ENCODE data around the gene PPM1N.
A peak's percentile ranks its signal among the peaks of the same experiment; 100 is the strongest.

Gene PPM1N

DNA sequence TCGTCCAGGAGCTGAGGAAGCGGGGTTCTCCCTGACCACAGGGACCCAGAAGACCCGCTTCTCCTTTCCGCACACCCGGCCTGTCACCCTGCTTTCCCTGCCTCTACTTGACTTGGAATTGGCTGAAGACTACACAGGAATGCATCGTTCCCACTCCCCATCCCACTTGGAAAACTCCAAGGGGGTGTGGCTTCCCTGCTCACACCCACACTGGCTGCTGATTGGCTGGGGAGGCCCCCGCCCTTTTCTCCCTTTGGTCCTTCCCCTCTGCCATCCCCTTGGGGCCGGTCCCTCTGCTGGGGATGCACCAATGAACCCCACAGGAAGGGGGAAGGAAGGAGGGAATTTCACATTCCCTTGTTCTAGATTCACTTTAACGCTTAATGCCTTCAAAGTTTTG, 27.9 kb downstream of the PPM1N start:
- peak in 46 of 56 donors; percentile 4 to 78 (median 53) for DNase-seq

DNA sequence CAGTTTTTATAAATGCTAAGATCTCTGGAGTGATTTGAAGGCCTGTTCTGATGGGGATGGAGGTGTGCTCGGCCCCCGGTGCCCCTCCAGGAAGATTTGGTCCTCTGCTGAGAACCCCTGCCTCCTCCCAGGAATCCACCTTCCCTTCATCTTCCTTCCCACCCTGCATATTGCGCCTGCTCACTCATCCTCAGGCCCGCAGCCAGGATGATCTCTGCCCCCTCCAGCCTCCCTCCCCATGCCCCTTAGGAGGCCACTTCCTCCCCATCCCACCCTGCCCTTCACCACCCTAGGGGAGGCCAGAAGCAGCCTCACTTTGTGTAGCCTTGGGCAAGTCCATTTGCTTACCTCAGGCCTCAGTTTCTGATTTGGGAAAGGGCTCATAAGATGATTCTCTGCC, 28.7 kb downstream of the PPM1N start:
- no peak for DNase-seq

DNA sequence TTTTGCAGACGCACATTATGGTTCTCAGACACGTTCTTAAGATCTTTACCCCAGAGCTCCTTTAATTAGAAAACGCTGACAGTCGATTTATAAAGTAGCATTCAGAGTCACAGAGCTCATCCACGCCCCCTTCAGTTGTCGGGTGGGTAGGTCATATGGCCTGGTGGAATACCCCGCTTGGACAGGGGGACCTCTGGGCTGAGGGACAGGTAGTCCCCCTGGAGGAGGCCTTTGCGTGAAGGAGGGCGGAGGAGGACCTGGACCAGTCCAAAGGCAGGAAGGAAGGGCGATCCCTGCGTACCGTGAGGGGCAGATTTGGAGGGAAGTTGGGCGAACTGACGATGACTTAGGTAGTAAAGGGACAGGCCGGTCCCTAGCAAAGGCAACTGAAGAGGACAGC, 29.5 kb downstream of the PPM1N start:
- DNase-seq: no peak

DNA sequence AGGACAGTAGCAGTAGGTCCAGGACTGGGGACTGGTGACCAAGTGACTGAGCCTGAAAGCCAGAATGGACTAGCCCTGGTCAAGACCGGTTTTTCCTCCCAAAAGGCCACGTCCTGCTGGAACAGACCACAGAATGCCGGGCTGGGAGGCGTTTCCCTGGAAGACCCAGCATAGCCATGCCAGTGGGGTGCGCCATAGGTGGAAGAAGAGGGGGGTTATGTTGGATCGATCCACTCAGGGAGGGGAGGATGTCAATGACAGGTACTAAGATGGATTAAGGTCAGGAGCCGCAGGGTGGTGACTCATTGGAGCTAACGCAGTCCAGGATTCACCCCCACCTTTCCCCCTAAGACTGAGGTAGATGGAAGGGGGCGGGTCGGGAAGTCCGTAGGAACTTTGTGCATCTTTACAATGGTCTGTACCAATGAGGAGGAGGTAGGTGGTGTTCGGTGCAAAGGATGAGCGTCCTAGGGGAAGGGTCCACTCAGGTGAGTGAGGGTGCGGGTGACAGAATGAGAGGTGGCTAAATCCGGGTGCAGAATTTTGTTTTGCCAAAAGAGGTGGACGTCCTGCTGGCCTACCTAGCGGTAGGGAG, 30.0 kb downstream of the PPM1N start:
- peak in 7 of 56 donors; percentile 3 to 58 (median 28) for DNase-seq

DNA sequence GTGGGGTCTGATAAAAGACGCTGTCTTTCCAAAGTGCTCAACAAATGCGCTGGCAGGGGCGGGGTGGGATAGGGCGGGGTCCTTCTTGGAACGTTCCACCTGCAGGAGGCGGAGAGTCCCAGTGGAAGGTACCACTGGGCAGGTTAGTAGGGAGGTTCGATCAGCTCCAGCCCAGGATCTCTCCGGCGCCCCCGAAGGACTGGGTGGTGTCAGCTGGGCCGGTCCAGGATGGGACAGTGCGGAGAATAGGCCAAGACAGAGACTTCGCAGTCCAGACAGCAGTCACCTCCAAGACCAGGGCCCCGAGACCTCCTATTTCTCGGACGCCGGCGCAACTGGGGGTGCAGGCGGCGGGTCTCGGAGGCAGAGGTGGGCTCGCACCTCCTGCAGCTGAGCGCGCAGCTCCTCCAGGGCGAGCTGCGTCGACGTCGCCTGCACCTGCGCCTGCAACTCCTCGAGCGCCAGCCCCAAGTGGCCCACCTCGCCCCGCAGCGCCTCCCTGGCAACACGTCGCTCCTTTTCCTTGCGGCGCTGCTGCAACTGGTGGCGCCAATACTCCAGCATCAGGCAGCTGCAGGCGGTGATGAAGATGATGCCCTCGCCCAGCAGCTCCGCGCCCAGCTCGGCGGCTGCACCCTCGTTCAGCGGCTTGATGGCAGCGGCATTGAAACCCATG, 30.6 kb downstream of the PPM1N start:
- peak in 41 of 56 donors; percentile 15 to 76 (median 45) for DNase-seq

DNA sequence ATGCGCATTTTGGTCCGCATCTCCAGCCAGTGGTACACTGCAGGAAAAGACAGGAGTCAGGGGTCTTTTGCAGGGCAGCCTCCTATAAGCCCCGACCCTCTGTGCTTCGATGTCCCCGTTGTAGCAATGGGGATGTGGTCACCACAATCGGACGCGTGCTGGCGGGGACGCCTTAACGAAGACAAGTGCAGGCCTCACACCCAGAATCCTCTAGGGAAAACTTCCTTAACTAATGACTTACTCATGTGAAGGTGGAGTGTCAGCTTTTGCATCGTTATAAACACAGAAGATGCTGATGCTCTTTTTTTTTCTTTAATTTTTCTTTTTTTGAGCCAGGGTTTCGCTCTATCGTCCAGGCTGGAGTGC, 31.2 kb downstream of the PPM1N start:
- DNase-seq: no peak

DNA sequence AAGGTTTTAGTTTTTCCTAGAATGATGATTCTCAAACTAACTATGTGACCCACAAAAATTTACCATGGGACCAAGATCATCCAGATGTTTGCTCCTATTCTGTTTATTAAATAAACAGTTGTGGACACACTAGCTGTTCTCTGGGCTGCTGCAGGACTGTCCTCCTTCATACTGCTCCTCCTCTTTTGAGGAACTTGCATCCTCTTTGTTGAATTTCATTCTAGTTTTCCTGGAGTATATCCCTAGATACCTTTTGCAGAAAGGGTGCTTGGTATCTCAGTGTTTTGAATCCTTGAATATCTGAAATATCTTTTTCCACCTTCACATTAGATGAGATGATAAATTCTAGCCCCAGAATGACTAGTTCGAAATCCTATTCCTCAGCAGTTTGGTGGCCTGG, 33.1 kb downstream of the PPM1N start:
- DNase-seq: no peak

DNA sequence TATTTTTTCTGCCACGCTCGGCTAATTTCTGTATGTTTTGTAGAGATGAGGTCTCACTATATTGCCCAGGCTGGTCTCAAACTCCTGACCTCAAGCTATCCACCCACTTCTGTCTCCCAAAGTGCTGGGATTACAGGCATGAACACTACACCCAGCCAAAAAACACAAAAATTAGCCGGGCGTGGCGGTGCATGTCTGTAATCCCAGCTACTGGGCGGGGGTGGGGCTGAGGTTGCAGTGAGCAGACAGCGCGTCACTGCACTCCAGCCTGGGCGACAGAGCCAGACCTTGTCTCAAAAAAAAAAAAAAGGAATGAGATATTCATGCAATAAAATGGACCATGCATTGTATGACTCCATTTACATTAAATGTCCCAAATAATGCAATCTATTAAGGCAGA, 41.2 kb downstream of the PPM1N start:
- no peak for DNase-seq

DNA sequence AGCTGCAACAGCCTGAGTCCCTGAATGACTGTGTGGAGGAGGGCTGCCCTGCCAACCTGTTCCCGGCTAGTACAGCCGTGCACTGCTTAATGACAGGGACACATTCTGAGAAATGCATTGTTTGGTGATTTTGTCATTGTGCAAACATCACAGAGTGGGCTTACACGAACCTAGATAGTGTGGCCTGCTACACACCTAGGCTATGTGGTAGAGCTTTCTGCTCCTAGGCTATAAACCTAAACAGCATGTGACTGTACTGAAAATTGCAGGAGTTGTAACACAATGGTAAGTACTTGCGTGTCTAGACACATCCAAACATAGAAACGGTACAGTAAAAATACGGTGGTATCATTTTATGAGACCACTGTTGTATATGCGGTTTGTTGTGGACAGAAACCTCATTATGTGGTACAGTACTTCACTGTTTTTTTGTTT, 44.0 kb downstream of the PPM1N start:
- DNase-seq: no peak

DNA sequence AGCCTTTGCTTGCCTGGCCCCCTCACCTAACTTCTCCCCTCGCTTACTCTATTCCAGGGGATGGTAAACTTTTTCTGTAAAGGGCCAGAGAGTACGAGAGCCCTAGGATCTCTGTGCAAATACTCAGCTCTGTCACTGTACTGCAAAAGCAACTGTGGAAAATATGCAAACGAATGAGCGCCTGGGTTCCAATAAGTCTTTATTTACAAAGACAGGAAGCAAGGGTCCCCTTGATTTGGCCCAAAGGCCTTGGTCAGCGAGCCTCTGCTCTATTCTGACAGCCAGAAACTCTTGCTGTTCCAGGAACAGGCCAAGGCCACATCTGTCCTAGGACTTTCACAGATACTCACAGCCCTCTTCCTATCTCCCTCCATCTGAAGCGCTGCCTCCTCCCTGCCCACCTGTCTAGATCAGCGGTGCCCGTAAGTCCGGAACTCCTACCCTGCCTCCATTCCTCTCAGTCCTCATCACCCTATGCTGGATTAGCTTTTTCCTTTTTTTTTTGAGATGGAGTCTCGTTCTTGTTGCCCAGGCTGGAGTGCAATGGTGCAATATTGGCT, 49.0 kb downstream of the PPM1N start:
- no peak for DNase-seq

DNA sequence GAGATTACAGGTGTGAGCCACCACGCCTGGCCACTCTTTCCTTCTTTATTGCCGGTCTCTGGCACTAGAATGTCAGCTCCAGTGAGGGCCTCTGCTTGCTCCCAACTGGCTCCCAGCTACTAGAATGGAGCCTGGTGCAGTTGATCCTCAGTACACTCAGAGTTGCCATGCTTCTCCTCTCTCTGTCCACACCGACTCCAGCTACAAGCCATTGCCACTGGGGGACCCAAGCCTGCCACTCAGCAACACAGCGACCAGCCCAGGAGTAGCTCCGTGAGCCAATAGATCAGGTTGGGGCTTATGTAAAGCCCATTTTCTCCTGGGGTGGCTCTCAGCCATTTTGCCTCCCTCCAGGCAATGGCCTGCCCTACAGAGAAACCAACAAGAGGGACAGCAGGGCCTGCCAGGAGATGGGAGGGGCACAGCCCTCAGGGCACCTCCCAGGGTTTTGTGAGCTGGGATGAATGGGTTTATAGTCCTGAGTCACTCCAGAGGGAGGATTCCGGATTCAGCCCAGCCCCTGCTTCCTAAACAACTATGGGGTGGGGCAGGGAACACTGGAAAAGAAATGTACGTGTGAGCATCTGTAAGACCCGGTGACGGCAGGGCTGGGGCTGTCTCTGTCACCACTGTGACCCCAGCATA, 49.8 kb downstream of the PPM1N start:
- DNase-seq: peak in 1 of 56 donors; percentile 10

All from amygdala (tissue), 56 donors.